Neutrophil (primary cell): Measurements from ENCODE around the gene PYCARD.
"Not testable (repeated sequence)": the region's sequence is repeated elsewhere in the genome, so short reads cannot be mapped to it uniquely, and the experiment has no call there.

Experiments
- H3K27ac ChIP-seq: fragments of 200-600 bp; sonication (generic); 2 replicates; pipeline ENCODE4 v1.5.1; 2016; ENCODE audit warnings: mild to moderate bottlenecking, moderate library complexity
- H3K27me3 ChIP-seq: fragments of 200-600 bp; sonication (generic); 2 replicates; pipeline ENCODE4 v1.6.0; 2016; ENCODE audit warnings: mild to moderate bottlenecking
- H3K36me3 ChIP-seq: fragments of 200-600 bp; sonication (generic); 2 replicates; pipeline ENCODE4 v1.5.1; 2017
- H3K4me1 ChIP-seq, 2 experiments: fragments of 200-600 bp in 1 of 2; sonication (generic) in 1 of 2; 1 replicate in 1 of 2; 2 replicates in 1 of 2; pipeline versions ENCODE4 v1.5.1 to v1.6.1; 2013 to 2016; ENCODE audit warnings: low read depth in 1 of 2, low read length in 1 of 2, mild to moderate bottlenecking in 1 of 2, moderate library complexity in 1 of 2; ENCODE audit not compliant: control insufficient read depth in 1 of 2, insufficient read depth in 1 of 2
- H3K4me3 ChIP-seq, 2 experiments: fragments of 200-600 bp in 1 of 2; sonication (generic) in 1 of 2; 1 replicate in 1 of 2; 2 replicates in 1 of 2; pipeline ENCODE4 v1.5.1; 2013 to 2016; ENCODE audit warnings: low read depth in 1 of 2, low read length in 1 of 2, mild to moderate bottlenecking in 1 of 2, moderate library complexity in 1 of 2
- H3K9me3 ChIP-seq: fragments of 200-600 bp; sonication (generic); 2 replicates; pipeline ENCODE4 v1.5.1; 2016
- CTCF ChIP-seq: fragments of 200-600 bp; sonication (generic); IDR thresholded peaks from 2 replicates; pipeline ENCODE4 v1.5.1; 2016; ENCODE audit warnings: antibody characterized with exemption

Gene PYCARD

DNA sequence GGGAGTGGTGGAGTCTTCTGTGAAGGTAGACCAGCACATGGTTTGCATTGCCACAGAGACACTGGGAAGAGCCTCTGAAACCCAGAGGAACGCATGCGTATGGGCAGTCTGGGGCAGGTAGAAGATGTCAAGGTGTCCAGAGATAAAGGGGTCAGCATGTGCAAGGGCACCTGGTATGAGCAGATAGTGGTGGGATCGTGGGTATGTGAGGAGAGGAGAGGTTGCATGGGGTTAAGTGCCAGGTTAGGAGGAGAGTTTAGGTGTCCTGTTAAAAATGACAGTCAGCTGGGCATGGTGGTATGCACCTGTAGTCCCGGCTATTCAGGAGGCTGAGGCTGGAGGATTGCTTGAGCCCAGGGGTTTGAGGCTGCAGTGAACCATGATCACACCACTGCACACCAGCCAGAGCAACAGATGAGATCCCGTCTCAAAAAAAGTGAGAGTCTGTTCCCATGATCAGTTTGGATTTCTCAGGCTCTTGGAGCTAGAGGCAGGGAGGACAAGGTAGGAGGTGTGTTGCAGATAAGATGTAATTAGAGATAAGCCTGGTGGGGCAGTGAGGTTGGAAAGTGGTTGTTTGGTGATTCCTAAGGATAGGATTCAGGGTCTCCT, 3.0 kb downstream of the PYCARD start:
- H3K4me3 ChIP-seq = no peak overlapping the region
- peak overlapping the region; percentile 89 for H3K27ac ChIP-seq
- no peaks in the 10 kb centered on the region for H3K9me3 ChIP-seq
- H3K4me1 ChIP-seq = peaks cover 71 to 78% of the 10 kb centered on the region in 2 experiments
- no peak for TF ChIP-seq CTCF
- H3K27me3 ChIP-seq = no peaks in the 10 kb centered on the region
- H3K36me3 ChIP-seq = peaks cover 61% of the 10 kb centered on the region

DNA sequence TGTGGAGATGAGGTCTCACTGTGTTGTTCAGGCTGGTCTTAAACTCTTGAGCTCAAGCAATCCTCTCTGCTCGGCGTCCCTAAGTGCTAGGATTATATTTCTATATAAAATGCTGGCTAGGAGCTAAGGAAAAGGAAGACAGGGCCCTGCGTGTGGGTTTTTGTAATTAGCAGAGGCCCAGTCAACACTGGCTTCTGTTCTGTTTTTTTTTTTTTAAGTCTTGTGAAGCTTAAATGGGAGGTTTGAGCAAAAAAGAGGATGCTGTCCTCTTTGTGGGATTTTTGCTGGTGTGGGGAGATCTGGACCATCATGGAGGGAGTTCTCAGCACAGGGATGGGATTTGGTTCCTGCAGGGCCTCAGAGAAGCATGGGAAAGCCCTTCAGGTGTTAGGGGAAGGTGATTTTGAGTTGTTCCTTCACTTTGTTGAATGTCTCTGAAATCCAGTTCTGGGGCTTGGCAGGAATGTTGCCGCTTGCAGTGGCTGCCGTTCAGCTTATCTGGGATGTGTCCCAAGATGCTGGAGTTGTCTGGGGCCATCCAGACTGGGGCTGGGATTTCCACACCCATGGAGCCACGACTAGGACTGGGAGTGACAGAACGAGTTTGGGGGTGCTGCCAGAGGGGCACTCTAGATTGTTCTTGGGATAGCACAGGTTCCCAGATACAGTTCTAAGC, 4.2 kb downstream of the PYCARD start:
- peak overlapping the region; percentile 89 for H3K27ac ChIP-seq
- H3K4me3 ChIP-seq = no peak overlapping the region
- H3K27me3 ChIP-seq = no peaks in the 10 kb centered on the region
- no peaks in the 10 kb centered on the region for H3K9me3 ChIP-seq
- H3K4me1 ChIP-seq = peaks cover 60 to 67% of the 10 kb centered on the region in 2 experiments
- peaks cover 73% of the 10 kb centered on the region for H3K36me3 ChIP-seq
- TF ChIP-seq CTCF = no peak

GRCh38 chr16:31196324-31197088, 6.1 kb downstream of the PYCARD start:
- peaks cover 49 to 56% of the 10 kb centered on the region in 2 experiments for H3K4me1 ChIP-seq
- no peaks in the 10 kb centered on the region for H3K27me3 ChIP-seq
- no peaks in the 10 kb centered on the region for H3K9me3 ChIP-seq
- peaks cover 92% of the 10 kb centered on the region for H3K36me3 ChIP-seq
- H3K4me3 ChIP-seq = peak overlapping the region in 1 of 2 experiments; percentile 2
- peak overlapping the region; percentile 89 for H3K27ac ChIP-seq
- TF ChIP-seq CTCF = no peak

GRCh38 chr16:31195861-31196260, 6.7 kb downstream of the PYCARD start:
- H3K27me3 ChIP-seq, H3K4me3 ChIP-seq, H3K9me3 ChIP-seq: not testable (repeated sequence)
- peak overlapping the region; percentile 89 for H3K27ac ChIP-seq
- H3K36me3 ChIP-seq = peaks cover 92% of the 10 kb centered on the region
- peaks cover 42 to 49% of the 10 kb centered on the region in 2 experiments for H3K4me1 ChIP-seq

- no peak overlapping the region for H3K4me3 ChIP-seq
- no peaks in the 10 kb centered on the region for H3K27me3 ChIP-seq
- peaks cover 33 to 40% of the 10 kb centered on the region in 2 experiments for H3K4me1 ChIP-seq
- no peak for TF ChIP-seq CTCF
- peaks cover 92% of the 10 kb centered on the region for H3K36me3 ChIP-seq
- H3K27ac ChIP-seq = peak overlapping the region; percentile 89
- H3K9me3 ChIP-seq = no peaks in the 10 kb centered on the region
These were observed 7.7 kb downstream of the PYCARD start for GRCh38 chr16:31194898-31195297.

DNA sequence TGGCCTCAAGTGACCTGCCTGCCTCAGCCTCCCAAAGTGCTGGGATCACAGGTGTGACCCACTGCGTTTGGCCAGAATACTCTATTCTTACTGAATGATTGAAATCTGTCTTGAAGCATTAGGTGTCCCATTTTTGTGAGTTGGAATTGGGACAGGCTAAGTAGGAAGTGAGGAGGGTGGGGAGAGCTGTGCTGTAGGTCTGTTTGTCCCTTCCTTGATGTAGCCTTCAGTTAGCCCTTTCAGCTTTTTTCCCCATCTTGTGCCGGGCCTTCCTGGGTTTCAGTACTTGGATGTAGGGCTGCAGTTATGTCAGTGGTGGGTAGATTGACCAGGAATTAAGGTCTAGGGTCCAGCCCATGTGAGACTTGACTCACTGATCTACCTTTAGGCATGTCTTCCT, 8.7 kb downstream of the PYCARD start:
- Histone ChIP-seq H3K4me3 (no peak overlapping the region), H3K4me1 (peaks cover 25 to 29% of the 10 kb centered on the region in 2 experiments), H3K27ac (no peak overlapping the region), H3K27me3 (no peaks in the 10 kb centered on the region), H3K36me3 (peaks cover 92% of the 10 kb centered on the region), H3K9me3 (no peaks in the 10 kb centered on the region)
- TF ChIP-seq CTCF = no peak
